HEK293T (cell line): ENCODE data around the gene NFASC.

Source experiments
- ARNT ChIP-seq: fragments of 450-650 bp; IDR thresholded peaks from 2 replicates; pipeline ENCODE4 v1.6.1; 2017; ENCODE audit warnings: mild to moderate bottlenecking
- BHLHE40 ChIP-seq: fragments of 450-650 bp; IDR thresholded peaks from 2 replicates; pipeline ENCODE4 v1.6.1; 2016; ENCODE audit warnings: mild to moderate bottlenecking, moderate library complexity, borderline replicate concordance
- CTBP1 ChIP-seq: fragments of 450-650 bp; IDR thresholded peaks from 2 replicates; pipeline ENCODE4 v1.6.1; 2016; ENCODE audit warnings: borderline replicate concordance
- ELF4 ChIP-seq: fragments of 450-650 bp; IDR thresholded peaks from 2 replicates; pipeline ENCODE4 v1.6.1; 2017; ENCODE audit warnings: antibody characterized with exemption
- FOXA1 ChIP-seq: fragments of 450-650 bp; IDR thresholded peaks from 2 replicates; pipeline ENCODE4 v1.6.1; 2016; ENCODE audit warnings: mild to moderate bottlenecking
- FOXK2 ChIP-seq: fragments of 450-650 bp; IDR thresholded peaks from 2 replicates; pipeline ENCODE4 v1.6.1; 2016; ENCODE audit warnings: mild to moderate bottlenecking
- FOXM1 ChIP-seq: fragments of 450-650 bp; IDR thresholded peaks from 2 replicates; pipeline ENCODE4 v1.6.1; 2017; ENCODE audit warnings: mild to moderate bottlenecking, borderline replicate concordance
- HDGF ChIP-seq: fragments of 450-650 bp; IDR thresholded peaks from 2 replicates; pipeline ENCODE4 v1.6.1; 2017; ENCODE audit warnings: antibody characterized with exemption, borderline replicate concordance
- SP1 ChIP-seq: fragments of 450-650 bp; IDR thresholded peaks from 2 replicates; pipeline ENCODE4 v1.6.1; 2017
- SUZ12 ChIP-seq: fragments of 450-650 bp; IDR thresholded peaks from 2 replicates; pipeline ENCODE4 v1.6.1; 2016; ENCODE audit warnings: mild to moderate bottlenecking
- ZNF384 ChIP-seq: fragments of 450-650 bp; IDR thresholded peaks from 2 replicates; pipeline ENCODE4 v1.6.1; 2016
- TF ChIP-seq, protein P1 (sequence below): fragments of 450-650 bp; IDR thresholded peaks from 2 replicates; pipeline ENCODE4 v1.6.1; 2016

DNA sequence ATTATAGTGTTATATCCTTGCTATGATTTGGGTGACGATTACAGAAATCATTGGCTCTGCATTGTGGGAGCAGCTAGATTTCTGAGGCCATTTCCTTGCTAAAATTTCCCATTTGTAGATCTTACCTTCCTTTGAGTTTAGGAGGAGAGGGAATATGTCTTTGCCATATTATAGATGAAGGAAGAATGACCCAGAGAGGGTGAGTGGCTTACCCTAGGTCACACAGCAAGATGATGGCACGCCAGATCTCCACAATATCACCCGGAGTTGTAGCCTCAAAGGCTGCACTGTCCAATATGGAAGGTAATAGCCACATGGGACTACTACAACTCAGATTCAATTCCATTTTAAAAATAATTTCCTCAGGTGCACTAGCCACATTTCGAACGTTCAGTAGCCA lies 182.6 kb downstream of the NFASC start:
- TF ChIP-seq SP1 (no peak), FOXA1 (no peak), ELF4 (no peak), FOXM1 (no peak), FOXK2 (no peak), SUZ12 (no peak), ARNT (no peak), ZNF384 (no peak), CTBP1 (no peak), HDGF (no peak), BHLHE40 (no peak)
- TF ChIP-seq, protein P1, sequence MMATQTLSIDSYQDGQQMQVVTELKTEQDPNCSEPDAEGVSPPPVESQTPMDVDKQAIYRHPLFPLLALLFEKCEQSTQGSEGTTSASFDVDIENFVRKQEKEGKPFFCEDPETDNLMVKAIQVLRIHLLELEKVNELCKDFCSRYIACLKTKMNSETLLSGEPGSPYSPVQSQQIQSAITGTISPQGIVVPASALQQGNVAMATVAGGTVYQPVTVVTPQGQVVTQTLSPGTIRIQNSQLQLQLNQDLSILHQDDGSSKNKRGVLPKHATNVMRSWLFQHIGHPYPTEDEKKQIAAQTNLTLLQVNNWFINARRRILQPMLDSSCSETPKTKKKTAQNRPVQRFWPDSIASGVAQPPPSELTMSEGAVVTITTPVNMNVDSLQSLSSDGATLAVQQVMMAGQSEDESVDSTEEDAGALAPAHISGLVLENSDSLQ = no peak
